ENCODE measurements around the gene HRK. TPM values are rescaled to one million over a fixed set of nuclear protein-coding genes. Genes with fewer than 3 reads are reported as not detected.

The HRK gene
- total RNA-seq, 1 experiment from 2014 or later: 0.33 TPM

GRCh38 chr12:116835484-116835883, 45.8 kb downstream of the HRK start:
- Histone ChIP-seq H3K79me2 (ENCODE audit: low read length) (no peaks in the 10 kb centered on the region), H3K4me2 (ENCODE audit: low read length) (no peak overlapping the region), H3F3A (ENCODE audit: low read length, unreplicated experiment) (no peaks in the 10 kb centered on the region), H3K4me1 (ENCODE audit: insufficient read depth, low read length) (no peaks in the 10 kb centered on the region), H2AFZ (ENCODE audit: low read length) (no peak overlapping the region), H3K36me3 (ENCODE audit: low read depth, low read length) (no peaks in the 10 kb centered on the region), H3K27ac (ENCODE audit: low read length) (no peak overlapping the region), H3K9me2 (replicated peaks; ENCODE audit: low read length) (no peaks in the 10 kb centered on the region), H3K4me3 (ENCODE audit: low read length) (no peak overlapping the region), H3K9me3 (ENCODE audit: low read length) (no peaks in the 10 kb centered on the region), H3K27me3 (ENCODE audit: low read length) (no peaks in the 10 kb centered on the region), H3K9ac (ENCODE audit: low read length) (no peak overlapping the region), H4K20me1 (ENCODE audit: low read length) (no peaks in the 10 kb centered on the region)
- DNase-seq: no peak
- ChIA-PET POLR2A (ENCODE audit: unreplicated experiment) (no interaction called here), CTCF (no interaction called here)
- BruUV-seq (replicated peaks): no TSS peak
- TF ChIP-seq CTCF (conservative IDR thresholded peaks at IDR 0.05; ENCODE audit: low read depth, low read length) (no peak), EZH2 (IDR thresholded peaks at IDR 0.05; ENCODE audit: low read length, unreplicated experiment) (no peak), EZH2phosphoT487 (IDR thresholded peaks at IDR 0.05; ENCODE audit: borderline replicate concordance, low read length) (no peak)
- intact Hi-C loops (cut with micrococcal nuclease): no loop called here
- ATAC-seq: no peak

DNA sequence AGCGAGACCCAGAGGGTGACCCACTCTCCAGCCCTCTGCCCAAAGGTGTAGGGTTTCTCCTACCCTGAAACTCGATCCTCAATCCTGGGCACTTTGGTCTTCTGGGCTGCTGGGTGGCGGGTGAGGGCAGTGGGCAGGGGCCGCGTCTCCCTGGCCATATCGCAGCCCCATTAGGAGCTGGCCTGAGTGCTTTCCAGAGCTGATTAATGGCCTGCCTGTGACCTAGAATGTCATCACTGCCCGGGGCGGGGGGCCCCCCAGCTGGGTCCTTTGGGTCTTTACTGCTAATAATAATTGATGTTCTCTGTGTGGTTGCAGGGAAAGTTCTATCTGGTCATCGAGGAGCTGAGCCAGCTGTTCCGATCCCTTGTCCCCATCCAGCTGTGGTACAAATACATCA, 47.8 kb downstream of the HRK start:
- Histone ChIP-seq H3K4me2 (ENCODE audit: low read length) (no peak overlapping the region), H3K9me3 (ENCODE audit: low read length) (no peaks in the 10 kb centered on the region), H3K4me1 (ENCODE audit: insufficient read depth, low read length) (no peaks in the 10 kb centered on the region), H3K4me3 (ENCODE audit: low read length) (no peak overlapping the region), H3K27me3 (ENCODE audit: low read length) (no peaks in the 10 kb centered on the region), H2AFZ (ENCODE audit: low read length) (no peak overlapping the region), H3K9me2 (replicated peaks; ENCODE audit: low read length) (no peaks in the 10 kb centered on the region), H3K36me3 (ENCODE audit: low read depth, low read length) (no peaks in the 10 kb centered on the region), H3F3A (ENCODE audit: low read length, unreplicated experiment) (no peaks in the 10 kb centered on the region), H3K9ac (ENCODE audit: low read length) (no peak overlapping the region), H4K20me1 (ENCODE audit: low read length) (no peaks in the 10 kb centered on the region), H3K27ac (ENCODE audit: low read length) (no peak overlapping the region), H3K79me2 (ENCODE audit: low read length) (no peaks in the 10 kb centered on the region)
- intact Hi-C loops (cut with micrococcal nuclease): no loop called here
- ChIA-PET POLR2A (ENCODE audit: unreplicated experiment) (no interaction called here), CTCF (interaction anchor here (0.6 kb wide), 1 partner anchor 38 kb away, joined by 3 read pairs; no protein-coding TSS in a partner anchor)
- TF ChIP-seq EZH2 (IDR thresholded peaks at IDR 0.05; ENCODE audit: low read length, unreplicated experiment) (no peak), CTCF (conservative IDR thresholded peaks at IDR 0.05; ENCODE audit: low read depth, low read length) (no peak), EZH2phosphoT487 (IDR thresholded peaks at IDR 0.05; ENCODE audit: borderline replicate concordance, low read length) (no peak)
- no TSS peak for BruUV-seq (replicated peaks)
- no peak for DNase-seq
- ATAC-seq: no peak

GRCh38 chr12:116832353-116832752, 48.9 kb downstream of the HRK start:
- no peaks in the 10 kb centered on the region for H4K20me1 ChIP-seq (ENCODE audit: low read length)
- DNase-seq: no peak
- no peaks in the 10 kb centered on the region for H3F3A ChIP-seq (ENCODE audit: low read length, unreplicated experiment)
- no peaks in the 10 kb centered on the region for H3K36me3 ChIP-seq (ENCODE audit: low read depth, low read length)
- H3K4me2 ChIP-seq (ENCODE audit: low read length): no peak overlapping the region
- BruUV-seq (replicated peaks): no TSS peak
- no peak for ATAC-seq
- H2AFZ ChIP-seq (ENCODE audit: low read length): no peak overlapping the region
- H3K9me3 ChIP-seq (ENCODE audit: low read length): no peaks in the 10 kb centered on the region
- H3K79me2 ChIP-seq (ENCODE audit: low read length): no peaks in the 10 kb centered on the region
- no peak overlapping the region for H3K27ac ChIP-seq (ENCODE audit: low read length)
- intact Hi-C loops (cut with micrococcal nuclease): no loop called here
- ChIA-PET CTCF (no interaction called here), POLR2A (ENCODE audit: unreplicated experiment) (no interaction called here)
- no peak overlapping the region for H3K9ac ChIP-seq (ENCODE audit: low read length)
- H3K4me1 ChIP-seq (ENCODE audit: insufficient read depth, low read length): no peaks in the 10 kb centered on the region
- TF ChIP-seq EZH2phosphoT487 (IDR thresholded peaks at IDR 0.05; ENCODE audit: borderline replicate concordance, low read length) (no peak), EZH2 (IDR thresholded peaks at IDR 0.05; ENCODE audit: low read length, unreplicated experiment) (no peak), CTCF (conservative IDR thresholded peaks at IDR 0.05; ENCODE audit: low read depth, low read length) (no peak)
- H3K9me2 ChIP-seq (replicated peaks; ENCODE audit: low read length): no peaks in the 10 kb centered on the region
- H3K27me3 ChIP-seq (ENCODE audit: low read length): no peaks in the 10 kb centered on the region
- no peak overlapping the region for H3K4me3 ChIP-seq (ENCODE audit: low read length)

All from PC-3 (cell line).